HG02885 (cell line): ENCODE measurements around the gene ERICH6.

ENCODE experiments used
- ATAC-seq: cut with Tn5 transposase; IDR thresholded peaks from one replicate; pipeline ENCODE4 v1.9.1; 2021; ENCODE audit warnings: mild to moderate bottlenecking; ENCODE audit not compliant: unreplicated experiment, poor library complexity

ERICH6 gene

DNA sequence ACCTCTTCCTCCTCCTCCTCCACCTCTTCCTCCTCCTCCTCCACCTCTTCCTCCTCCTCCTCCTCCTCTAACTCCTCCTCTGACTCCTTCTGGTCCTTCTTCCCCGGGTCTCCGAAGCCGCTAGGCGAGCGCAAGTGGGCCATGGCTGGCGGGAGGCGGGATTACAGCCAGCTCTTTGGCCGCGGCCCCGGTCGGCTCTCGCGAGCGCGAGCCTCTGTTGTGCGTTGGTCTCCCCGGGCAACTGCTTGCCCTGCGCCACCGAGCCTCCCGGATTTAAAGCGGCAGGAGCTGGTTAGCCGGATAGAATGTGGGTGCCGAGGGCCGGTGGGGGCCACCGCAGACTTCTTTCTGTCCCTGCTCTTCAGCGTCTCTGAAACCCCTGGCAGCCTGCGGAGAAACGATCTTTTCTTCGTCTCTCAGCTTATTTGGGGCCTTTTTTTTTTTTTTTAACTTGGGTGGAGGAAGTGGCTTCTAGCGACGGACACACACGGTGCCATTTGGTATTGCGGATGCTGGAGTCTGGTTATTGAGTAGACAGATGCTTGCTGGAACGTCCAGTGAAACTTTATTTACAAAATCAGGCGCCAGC lies at the start of gene ERICH6:
ERICH6 (minus strand) TSS at position 165 of the 589 bp plus-strand sequence; CDS start at position 143, 22 bp downstream.
- peak; percentile 99 for ATAC-seq

DNA sequence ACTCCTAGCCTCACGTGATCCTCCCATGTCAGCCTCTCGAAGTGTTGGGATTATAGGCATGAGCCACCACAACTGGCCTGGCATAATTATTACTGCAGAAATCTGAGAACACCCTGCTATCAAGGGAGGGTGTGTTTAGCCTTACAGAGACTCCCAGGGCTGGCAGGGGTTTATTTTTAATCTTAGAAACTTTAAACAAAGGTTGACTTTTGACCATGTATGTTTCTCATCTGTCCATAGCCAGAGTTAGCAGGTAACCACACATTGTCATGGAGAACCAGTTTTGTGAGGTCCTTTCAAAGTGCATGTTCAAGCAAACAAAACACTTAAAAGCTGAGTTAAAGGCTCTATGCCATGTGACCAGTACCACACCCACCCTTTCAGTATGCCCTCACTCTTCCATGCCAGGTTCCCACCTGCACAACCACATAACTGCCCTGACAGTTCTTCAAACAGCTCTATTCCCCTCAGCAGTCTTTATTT lies 48.1 kb upstream of the ERICH6 start:
- no peak for ATAC-seq

DNA sequence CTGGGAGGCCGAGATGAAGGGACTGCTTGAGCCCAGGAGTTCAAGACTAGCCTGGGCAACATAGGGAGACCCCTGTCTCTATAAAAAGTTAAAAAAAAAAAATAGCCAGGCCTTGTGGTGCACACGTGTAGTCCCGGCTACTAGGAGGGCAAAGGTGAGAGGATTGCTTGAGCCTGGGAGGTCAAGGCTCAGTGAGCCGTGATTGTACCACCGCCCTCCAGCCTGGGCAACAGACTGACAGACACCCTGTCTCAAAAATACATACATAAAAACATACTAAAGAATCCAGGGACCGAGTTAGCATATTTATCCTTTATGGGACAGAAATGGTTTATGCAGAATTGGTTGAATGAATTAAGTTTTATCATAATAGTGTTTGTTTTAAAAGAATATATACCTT lies 45.5 kb upstream of the ERICH6 start:
- ATAC-seq = no peak

DNA sequence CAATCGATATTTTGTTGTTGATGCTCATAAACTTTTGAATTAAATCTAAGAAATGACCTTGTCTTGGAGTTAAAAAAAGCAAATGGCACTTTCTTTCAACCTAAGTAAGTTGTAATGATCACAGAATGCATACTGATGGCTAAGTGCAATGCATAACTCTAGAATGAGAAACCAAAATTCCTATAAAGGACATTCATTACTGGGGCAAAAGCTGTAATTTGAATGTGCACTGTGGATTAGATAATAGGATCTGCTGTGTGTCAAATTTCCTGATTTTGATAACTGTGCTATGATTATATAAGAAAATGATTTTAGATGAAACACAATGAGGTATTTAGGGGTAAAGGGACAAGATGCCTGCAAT lies 44.9 kb upstream of the ERICH6 start:
- ATAC-seq = no peak

DNA sequence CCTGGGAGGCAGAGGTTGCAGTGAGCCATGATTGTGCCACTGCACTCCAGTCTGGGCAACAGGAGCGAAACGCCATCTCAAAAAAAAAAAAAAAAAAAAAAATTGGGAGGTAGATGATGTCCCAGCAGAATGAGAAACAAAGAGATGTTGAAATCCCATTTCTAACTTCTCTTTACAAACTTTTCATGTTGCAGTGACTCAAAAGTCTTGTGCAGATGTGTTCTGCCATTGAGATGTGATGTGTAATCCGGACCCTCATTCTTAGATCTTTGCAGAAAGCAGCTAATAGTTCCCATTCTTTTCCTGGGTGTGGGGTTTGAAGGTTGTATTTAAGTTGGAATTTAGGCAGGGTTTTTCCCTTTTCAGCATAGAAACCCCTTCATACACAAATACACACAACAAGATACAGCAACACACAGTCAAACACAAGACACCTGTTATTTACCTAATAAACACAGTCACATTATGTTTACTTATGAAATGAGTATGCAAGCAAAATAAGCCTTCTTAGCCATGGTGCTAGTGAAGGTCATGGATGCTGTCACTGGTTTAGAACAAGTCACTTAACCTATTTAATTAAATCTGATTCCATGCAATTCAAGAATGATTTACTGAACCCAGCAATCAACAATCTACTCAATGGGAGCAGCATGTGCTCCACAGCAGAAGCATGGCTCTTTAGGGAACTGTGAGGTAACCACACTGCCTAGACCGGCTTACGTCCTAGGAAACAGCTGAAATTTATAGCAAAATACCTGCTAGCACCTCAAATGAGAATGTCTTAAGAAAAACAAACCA lies 44.4 kb upstream of the ERICH6 start:
- no peak for ATAC-seq

DNA sequence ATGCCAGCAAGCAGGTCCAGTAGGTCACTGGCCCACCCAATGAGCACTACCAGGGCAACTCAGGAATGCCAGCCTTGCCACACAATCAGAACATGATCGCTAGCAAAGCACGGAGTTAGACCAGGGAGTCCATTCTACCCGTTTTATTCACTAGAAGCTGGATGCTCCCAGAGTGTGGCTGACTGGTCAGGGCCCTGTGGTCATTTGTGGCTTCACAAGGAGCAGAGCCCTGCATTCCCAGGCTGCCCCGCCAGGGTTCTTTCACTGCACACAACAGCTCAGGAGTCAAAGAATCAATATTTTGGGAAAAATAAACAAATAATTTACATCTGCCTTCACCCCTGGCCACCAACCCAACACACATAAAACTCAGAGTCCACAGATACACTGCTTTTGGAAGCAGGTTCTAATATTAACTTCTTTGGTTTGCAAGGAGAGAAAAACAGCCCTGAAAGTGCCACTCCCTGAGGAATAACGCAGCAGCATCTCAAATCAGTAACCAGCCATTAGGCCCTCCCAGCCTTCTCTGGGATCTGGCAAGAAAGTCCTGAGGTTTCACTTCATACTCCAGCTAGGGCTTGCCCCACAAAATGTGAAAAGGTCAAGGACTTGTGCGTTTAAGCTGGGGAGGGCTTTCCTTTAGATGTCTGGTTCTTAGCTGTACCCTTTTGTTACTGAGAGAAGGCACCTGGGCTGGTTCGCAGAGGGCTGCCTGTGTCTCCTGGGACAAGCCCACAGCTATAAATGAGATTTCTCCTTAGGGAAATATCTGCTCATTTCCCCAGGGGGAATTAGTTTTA lies 43.3 kb upstream of the ERICH6 start:
- ATAC-seq = no peak

DNA sequence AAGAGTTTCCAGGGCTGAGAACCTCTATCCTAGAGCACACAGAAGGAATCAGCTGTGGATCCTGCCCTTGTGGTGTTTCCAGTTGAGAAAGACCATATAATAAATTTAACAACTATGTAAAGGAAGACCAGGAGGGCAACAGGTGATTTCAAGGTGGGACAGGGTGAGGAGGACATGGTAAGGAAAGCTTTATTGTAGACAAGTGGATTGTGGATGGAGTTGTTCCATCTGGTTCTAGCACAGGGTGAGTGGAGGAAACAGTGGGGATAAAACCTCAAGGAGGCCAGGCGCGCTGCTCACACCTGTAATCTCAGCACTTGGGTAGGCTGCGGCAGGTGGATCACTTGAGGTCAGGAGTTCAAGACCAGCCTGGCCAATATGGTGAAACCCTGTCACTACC lies 42.1 kb upstream of the ERICH6 start:
- no peak for ATAC-seq

DNA sequence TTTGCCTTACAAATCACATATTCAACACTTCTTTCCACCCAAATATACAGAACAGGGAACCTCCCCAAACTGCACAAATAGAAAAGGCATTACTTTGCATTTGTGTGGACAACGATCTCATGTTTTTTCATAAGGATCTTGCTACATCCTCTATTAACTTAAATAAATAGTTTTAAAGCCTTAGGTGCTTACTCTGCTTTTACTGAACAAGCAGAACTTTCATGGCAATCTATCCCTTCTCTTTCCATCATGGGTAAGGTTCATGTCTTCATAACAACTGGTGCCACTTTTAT lies 41.1 kb upstream of the ERICH6 start:
- no peak for ATAC-seq

DNA sequence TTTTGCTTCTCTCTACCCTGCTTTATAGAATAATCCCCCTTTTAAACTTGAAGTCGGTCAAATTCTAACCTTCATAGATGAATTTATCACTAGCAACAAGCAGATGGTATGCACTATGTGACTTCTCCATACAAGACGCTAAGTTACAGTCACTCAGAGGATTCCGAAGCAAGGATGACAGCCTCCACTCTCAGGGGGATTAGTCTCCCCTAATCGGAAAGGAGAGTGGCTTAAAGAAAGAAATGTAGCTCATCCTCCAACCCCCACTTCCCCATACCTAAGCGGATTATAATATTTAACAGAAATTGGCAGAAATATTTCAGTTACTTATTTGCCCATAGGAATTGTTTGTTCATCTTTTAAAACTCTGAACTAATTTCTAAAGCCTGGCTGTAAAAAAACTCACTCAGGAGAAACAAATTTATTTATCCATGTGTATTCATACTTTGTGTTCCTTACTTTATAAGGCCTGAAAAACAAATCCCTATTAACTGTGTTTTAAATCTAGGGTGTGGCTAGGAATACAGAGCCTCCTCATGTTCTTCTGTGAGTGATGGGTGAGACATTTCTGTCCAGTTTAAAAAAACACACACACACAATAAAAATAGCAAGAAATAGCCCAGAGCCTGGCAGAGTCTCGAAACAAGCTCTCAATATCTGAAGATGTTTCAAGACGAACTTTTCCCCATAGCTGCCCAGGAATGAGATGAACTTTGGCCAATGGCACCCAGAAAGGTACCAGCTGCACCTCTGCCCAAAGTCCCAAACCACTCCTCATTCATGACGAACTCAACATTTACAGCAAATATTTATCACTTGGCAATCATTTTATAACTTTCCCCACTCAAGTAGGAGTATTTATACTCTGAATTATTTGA lies 40.6 kb upstream of the ERICH6 start:
- no peak for ATAC-seq

DNA sequence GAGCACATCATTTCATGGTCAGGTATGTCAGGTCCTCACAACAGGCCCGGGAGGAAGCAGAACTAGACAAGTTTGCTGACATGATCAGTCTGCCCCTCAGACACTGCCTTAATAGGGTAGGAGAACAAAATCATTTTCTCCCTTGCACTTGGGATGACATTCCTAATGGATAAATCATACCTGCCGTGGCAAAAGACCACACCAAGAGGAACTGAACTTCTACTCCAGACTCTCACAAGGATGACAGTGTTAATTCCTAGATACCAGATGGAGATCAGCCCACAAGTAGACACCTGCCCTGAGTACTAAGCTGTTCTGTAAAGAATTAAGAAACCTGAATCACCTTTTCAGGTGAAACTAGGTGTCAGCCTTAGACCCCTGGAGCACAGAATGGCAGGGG lies 39.8 kb upstream of the ERICH6 start:
- no peak for ATAC-seq

DNA sequence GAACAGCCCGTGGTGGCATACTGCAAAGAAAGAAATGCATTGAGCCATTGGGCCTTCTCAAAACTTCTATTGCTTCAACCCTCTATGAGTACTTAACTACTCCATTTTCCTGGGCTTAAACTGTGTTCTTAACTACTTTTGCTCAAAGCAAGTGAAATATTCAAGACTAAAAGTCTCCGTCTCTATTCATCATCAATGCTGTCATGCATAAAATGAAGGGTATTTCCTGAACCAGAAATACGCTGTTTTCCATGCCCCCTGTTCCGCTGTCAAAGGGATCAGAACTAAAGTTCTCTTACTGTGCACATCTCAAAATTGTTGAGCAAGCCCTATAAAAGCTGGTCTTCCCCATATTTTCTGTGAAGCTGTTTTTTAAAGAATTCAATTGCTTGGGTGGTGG lies 39.0 kb upstream of the ERICH6 start:
- no peak for ATAC-seq

DNA sequence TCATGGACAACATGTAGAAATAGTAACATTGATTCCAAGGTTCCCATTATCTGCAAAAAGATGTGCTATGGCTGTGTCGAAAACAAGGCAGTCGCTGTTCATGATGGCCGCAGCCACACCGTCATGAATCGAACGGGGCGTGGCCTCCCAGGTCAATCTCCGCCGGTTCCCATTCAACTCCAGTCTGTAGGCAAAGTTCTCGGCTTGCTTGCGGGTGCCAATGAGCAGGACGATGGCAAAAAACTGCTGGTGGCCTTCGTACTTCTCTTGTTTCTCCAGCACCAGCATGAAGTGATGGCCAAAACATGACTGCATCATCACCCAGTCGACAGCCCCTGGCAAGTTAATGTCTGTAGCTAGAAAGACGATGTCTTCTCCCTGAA lies 38.4 kb upstream of the ERICH6 start:
- no peak for ATAC-seq

DNA sequence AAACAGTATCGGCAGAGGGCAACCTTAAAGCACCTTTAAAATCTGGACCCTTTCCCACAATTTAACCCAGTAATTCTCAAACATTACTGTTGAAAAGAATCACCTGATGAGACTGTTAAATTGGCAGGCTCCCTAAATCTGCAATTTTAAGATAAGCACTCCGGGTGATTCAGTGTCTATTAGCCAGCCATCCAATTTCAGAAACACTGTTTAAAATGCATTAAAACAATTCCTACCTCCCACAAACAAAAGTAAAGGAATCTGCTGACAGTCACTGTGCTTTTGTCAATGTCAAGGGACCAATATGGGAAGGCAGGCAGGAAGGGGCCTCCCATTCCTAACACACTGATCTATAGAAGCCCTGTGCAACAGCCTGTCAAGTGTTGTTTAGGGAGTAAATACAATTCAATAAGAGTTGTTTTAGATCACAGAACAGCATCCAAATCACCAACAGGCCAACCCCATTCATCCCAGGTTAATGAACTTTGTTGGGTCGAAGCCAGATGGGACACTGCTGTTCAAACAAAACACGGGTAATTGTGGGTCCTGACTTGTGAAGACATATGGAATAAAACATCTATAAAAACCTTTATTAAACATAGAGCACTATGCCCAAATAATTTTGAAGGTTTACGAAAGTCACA lies 37.9 kb upstream of the ERICH6 start:
- ATAC-seq = no peak

DNA sequence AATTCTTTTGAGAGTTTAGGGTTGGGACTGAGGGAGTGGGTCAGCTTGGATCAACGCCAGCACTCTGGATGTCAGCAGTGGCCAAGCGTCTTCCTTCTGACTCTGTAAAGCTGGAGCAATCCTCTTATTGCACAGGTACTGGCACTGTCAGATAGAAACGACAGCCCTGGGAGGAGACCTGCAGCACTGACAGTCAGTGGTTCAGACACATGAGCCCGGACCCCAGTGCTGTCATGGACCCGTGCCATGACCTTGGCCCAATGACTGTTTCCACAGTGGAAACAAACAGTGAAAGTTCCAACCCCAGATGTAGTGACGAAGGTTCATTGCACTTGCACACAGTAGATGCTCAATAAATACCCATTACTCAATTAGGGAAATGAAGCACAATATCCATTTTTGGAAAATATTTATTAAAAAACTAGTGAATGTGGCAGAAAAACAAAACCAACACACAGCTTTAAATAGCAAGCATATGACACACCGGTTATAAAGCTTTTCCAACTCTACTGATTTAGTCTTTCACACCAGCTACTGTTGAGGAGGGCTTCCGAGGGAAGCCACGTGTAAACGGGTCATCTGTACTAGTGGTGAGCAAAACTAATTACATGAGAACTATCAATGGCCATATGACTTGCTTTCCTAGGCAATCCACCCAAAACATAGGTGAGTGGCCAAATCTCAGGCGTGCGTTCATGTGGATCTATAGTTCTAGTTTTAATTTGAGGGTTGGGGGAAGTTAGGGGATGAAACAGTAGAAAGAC lies 37.2 kb upstream of the ERICH6 start:
- no peak for ATAC-seq

DNA sequence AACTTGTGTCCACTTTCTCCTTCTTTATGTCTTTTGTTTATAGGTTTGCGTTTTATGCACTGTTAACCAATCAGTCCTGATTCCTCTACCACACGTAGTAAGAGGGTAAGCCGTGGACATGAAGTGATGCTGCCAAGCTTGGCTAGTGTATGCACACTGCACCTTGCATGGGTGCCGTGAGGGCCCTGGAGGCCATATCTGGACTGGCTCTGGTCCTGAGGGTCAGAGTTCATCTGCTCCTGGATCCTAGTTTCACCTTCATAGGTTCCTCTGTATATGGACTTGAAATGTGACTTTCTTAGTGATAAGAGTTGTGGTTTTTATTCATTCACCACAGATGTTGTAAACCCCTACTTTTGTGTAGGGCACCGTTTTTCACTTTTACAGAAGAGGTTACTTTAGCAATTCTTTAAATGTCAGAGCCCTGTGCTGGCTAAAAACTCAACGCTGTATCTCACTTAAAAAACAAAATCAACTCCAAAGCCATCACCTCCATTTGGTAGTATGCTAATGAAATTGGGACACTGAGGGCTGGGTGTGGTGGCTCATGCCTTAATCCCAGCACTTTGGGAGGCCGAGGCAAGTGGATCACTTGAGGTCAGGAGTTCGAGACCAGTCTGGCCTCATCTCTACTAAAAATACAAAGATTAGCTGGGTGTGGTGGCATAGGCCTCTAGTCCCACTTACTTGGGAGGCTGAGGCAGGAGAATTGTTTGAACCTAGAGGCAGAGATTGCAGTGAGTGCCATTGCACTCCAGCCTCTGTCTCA lies 36.3 kb upstream of the ERICH6 start:
- peak; percentile 34 for ATAC-seq

DNA sequence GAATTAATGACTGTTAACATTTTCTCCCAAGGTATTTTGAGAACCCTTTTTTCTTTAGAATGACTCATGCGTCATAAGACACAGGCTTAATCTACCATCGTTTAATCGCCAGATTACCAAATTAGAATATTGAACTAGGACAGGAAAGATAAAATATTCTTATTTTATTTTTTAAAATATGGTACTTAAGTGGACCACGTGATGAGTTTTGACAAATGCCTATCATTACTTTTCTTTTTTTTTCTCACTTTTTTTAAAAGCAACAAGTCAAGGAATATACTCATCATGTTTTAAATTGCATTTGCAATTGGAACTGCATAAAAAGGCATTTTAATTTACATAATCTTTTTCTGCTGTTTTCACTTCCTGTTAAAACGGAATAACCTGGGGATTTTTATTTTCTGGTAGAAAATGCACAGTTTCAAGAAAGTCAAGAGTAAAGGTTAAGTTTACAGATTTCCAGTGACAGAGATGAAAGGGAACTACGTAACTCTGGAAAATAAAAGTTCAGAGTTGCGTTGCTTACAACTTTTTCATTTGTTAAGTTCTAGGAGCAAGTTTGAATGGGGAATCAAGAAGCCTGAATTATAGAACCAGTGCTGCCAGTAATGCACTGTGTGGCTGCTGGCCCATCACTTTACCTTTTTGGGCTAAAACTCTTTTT lies 35.6 kb upstream of the ERICH6 start:
- peak; percentile 31 for ATAC-seq

DNA sequence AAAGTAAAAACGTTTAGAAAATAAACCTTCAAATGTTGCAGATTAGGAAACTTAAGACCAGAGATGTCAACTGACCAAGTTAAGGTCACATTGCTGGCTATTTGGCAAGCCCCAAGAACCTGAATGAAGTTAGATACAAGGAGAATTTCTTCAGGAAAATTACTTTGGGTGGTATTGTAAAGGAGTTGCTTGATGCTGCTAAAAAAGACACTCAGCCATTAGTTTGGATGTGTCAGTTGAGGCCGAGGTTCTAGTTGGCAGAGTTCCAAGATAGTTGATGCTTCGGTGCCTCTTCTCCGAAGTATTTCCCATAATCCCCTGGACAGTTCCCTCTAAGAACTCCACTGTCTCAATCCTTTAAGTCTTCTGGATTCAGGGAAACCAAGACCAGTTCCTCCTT lies 35.0 kb upstream of the ERICH6 start:
- no peak for ATAC-seq
